Measurements from ENCODE around the gene CHADL. TPM values are rescaled to one million over a fixed set of nuclear protein-coding genes. Genes with fewer than 3 reads are reported as not detected.

The CHADL gene
- total RNA-seq, 4 donors from 2014 or later = 2.0 to 4.5 (median 3.2) TPM

DNA sequence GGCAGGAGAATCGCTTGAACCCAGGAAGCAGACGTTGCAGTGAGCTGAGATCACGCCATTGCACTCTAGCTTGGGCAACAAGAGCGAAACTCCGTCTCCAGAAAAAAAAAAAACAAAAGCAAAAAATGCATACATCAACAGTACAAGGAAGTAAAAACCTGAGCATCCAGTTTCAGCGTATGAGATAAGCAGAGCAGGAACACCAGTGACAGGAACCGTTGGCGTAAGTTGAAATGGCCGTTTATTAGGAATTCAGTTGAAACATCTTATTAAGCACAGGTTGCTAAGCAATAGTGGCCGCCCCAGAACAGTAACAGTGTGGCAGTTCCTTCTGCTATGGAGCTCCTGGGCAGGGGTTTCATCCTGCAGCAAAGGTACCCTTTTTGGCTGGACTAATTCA lies 39.6 kb downstream of the CHADL start:
- no peak for DNase-seq
- 45 to 58% methylated on average over 10 of the region's 10 CpGs for WGBS, 2 donors
- no peak overlapping the region for H3K27ac ChIP-seq

DNA sequence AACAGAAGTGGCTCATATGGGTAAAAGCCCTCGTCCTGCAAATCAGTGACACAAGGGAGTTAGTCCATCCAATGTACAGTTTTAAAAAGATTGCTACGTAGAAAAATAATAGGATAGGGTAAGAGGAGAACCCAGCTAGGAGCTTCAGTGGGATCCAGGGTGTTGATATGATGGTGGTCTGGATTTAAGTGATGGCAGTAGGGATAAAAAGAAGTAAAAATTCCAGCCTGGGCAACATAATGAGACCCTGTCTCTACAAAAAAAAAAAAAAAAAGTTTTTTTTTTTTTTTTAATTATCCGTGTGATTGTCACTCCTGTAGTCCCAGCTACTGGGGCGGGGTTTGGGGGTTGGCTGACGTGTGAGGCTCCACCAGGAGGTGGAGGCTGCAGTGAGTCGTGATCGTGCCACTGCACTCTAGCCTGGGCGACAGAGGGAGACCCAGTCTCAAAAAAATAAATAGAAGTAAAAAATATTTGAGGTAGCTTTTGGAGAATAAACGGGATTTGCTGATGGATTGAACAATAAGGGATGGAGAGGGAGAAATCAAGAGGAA lies 42.6 kb downstream of the CHADL start:
- H3K27ac ChIP-seq = peak overlapping the region; percentile 69 to 86 (median 78)
- peaks cover 15 to 40% (median 18%) of the 10 kb centered on the region in 3 donors for H3K4me1 ChIP-seq
- H3K27me3 ChIP-seq = no peaks in the 10 kb centered on the region
- TF ChIP-seq POLR2A (IDR thresholded peaks at IDR 0.05) = no peak
- TF ChIP-seq, protein P1, sequence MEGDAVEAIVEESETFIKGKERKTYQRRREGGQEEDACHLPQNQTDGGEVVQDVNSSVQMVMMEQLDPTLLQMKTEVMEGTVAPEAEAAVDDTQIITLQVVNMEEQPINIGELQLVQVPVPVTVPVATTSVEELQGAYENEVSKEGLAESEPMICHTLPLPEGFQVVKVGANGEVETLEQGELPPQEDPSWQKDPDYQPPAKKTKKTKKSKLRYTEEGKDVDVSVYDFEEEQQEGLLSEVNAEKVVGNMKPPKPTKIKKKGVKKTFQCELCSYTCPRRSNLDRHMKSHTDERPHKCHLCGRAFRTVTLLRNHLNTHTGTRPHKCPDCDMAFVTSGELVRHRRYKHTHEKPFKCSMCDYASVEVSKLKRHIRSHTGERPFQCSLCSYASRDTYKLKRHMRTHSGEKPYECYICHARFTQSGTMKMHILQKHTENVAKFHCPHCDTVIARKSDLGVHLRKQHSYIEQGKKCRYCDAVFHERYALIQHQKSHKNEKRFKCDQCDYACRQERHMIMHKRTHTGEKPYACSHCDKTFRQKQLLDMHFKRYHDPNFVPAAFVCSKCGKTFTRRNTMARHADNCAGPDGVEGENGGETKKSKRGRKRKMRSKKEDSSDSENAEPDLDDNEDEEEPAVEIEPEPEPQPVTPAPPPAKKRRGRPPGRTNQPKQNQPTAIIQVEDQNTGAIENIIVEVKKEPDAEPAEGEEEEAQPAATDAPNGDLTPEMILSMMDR (IDR thresholded peaks at IDR 0.05) = peak in 1 of 6 experiments; percentile 22
- no peak for DNase-seq
- intact Hi-C loops (cut with DNase I) = no loop called here
- 1 to 3% methylated on average over 6 to 8 of the region's 9 CpGs for whole genome bisulfite sequencing, 2 donors
- H3K9me3 ChIP-seq = no peaks in the 10 kb centered on the region
- no peaks in the 10 kb centered on the region for H3K36me3 ChIP-seq
- H3K4me3 ChIP-seq = peak overlapping the region; percentile 62 to 87 (median 76)

More for the DNA sequence above, 39.6 kb downstream of the CHADL start:
- H3K9me3 ChIP-seq = no peaks in the 10 kb centered on the region
- H3K4me1 ChIP-seq = peaks cover 20 to 46% (median 22%) of the 10 kb centered on the region in 3 donors
- no peak overlapping the region for H3K4me3 ChIP-seq
- TF ChIP-seq POLR2A (IDR thresholded peaks at IDR 0.05) = no peak
- TF ChIP-seq, protein P1 (IDR thresholded peaks at IDR 0.05) = no peak
- intact Hi-C loops (cut with DNase I) = no loop called here
- no peaks in the 10 kb centered on the region for H3K27me3 ChIP-seq
- no peaks in the 10 kb centered on the region for H3K36me3 ChIP-seq

DNA sequence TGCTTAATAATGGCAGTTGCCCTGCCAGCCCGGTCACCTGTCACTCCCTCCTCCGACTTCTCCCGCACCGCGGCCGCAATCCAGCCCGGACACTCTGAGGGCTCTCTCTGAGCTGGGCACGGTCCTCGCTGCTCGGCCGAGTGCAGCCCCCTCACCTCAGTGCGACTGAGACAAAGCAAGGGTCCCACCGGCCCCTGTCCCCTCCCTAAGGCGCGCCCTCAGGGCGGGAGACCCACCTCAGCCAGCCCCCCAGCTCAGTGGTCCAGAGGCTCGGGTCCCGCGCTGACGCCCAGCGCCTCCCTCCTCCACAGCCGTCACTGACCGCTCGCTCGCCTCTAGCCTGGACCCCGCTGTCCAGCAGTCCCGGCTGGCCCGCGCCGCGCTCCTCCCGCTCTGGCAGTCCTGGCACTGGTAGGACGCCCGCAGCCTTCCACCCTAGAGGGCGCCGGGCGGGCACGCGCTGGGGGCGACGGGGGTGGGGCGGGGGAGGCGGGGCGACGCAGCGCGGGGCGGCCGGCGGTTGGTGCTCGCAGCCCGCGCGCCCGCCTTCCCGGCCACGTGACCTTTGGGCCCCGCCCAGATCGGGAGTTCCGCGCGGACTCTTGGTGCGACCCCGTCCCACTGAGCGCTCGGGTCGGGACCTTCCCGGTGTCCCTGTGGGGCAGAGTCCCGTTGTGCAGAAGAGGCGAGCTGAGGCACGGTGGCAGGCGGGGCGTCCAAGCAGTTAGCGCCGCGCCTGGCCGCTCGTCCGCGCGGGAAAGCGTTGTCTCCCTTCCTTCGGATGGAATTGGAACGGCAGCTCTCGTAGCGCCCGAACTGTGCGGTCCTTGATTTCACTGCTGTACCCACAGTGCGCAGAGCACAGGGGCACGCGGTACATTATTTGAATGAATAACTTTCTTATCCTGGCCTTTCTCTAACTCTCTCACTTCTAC lies 43.4 kb downstream of the CHADL start:
- Histone ChIP-seq H3K36me3 (no peaks in the 10 kb centered on the region), H3K27ac (peak overlapping the region; percentile 69 to 86 (median 78)), H3K27me3 (no peaks in the 10 kb centered on the region), H3K4me1 (peaks cover 15 to 40% (median 18%) of the 10 kb centered on the region in 3 donors), H3K9me3 (no peaks in the 10 kb centered on the region), H3K4me3 (peak overlapping the region; percentile 62 to 87 (median 76))
- intact Hi-C loops (cut with DNase I) = no loop called here
- DNase-seq = no peak
- TF ChIP-seq, protein P1 (IDR thresholded peaks at IDR 0.05) = peak in 1 of 6 experiments; percentile 30
- peak in 1 of 4 donors; percentile 38 for TF ChIP-seq POLR2A (IDR thresholded peaks at IDR 0.05)
- WGBS, 2 donors = 1% methylated on average over 30 of the region's 91 CpGs; no CpG with 5 or more reads in 1 of the 2 donors

DNA sequence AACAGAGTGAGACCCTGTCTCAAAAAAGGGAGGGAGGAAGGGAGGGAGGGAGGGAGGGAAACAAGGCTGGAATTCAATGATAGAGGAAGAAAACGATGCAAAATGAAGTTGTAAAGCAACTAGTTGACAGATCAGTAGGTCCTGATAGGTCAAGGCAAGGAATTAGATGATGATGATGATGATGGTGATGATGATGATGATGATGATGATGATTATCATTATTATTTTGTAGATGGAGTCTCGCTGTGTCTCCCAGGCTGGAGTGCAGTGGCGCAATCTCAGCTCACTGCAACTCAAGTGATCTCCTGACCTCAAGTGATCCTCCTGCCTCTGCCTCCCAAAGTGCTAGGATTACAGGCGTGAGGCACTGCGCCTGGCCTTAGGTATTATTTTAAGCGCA lies 46.9 kb downstream of the CHADL start:
- TF ChIP-seq, protein P1 (IDR thresholded peaks at IDR 0.05) = no peak
- TF ChIP-seq POLR2A (IDR thresholded peaks at IDR 0.05) = no peak
- intact Hi-C loops (cut with DNase I) = no loop called here
- Histone ChIP-seq H3K4me1 (peaks cover 15 to 31% (median 18%) of the 10 kb centered on the region in 3 donors), H3K4me3 (no peak overlapping the region), H3K36me3 (no peaks in the 10 kb centered on the region), H3K27me3 (no peaks in the 10 kb centered on the region), H3K27ac (no peak overlapping the region), H3K9me3 (no peaks in the 10 kb centered on the region)
- DNase-seq = no peak
- 91 to 99% methylated on average over 6 of the region's 6 CpGs for WGBS, 2 donors

DNA sequence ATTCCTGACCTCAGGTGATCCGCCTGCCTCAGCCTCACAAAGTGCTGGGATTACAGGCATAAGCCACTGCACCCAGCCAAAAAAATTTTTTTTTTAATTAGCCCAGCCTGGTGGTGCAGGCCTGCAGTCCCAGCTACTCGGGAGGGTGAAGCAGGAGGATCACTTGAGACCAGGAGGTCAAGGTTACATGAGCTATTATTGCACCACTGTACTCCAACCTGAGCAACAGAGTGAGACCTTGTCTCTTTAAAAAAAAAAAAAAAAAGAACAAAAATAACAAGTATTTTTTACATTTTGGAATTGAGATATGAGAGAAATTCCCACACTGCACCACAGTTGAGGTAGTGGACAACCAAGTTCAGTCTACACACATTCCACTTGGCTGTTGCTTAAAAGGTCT lies 49.3 kb downstream of the CHADL start:
- H3K36me3 ChIP-seq = no peaks in the 10 kb centered on the region
- no peaks in the 10 kb centered on the region for H3K27me3 ChIP-seq
- TF ChIP-seq, protein P1 (IDR thresholded peaks at IDR 0.05) = no peak
- TF ChIP-seq POLR2A (IDR thresholded peaks at IDR 0.05) = no peak
- intact Hi-C loops (cut with DNase I) = no loop called here
- WGBS, 2 donors = 82 to 100% methylated on average over 2 of the region's 2 CpGs
- H3K27ac ChIP-seq = no peak overlapping the region
- no peak overlapping the region for H3K4me3 ChIP-seq
- no peaks in the 10 kb centered on the region for H3K9me3 ChIP-seq
- H3K4me1 ChIP-seq = peaks cover 0 to 11% (median under 1%) of the 10 kb centered on the region in 3 donors
- DNase-seq = no peak
